GM12873 (cell line): Measurements from ENCODE around the gene ZBED6.

Source experiments
- CTCF ChIP-seq: IDR thresholded peaks from 2 replicates; pipeline ENCODE4 v1.5.1; 2012; ENCODE audit warnings: low read depth, mild to moderate bottlenecking, moderate library complexity, low read length, control low read depth; ENCODE audit not compliant: insufficient read depth; ENCODE audit errors: missing control alignments

ZBED6 gene

GRCh38 chr1:203772836-203773235 is 22.6 kb upstream of the ZBED6 start:
- no peak for TF ChIP-seq CTCF

- no peak for TF ChIP-seq CTCF
Measured at GRCh38 chr1:203776636-203777035, 18.8 kb upstream of the ZBED6 start.

- no peak for TF ChIP-seq CTCF
Measured at GRCh38 chr1:203777596-203777995, 17.8 kb upstream of the ZBED6 start.

- no peak for TF ChIP-seq CTCF
Measured at GRCh38 chr1:203778146-203778545, 17.3 kb upstream of the ZBED6 start.

GRCh38 chr1:203778789-203779188 is 16.6 kb upstream of the ZBED6 start:
- TF ChIP-seq CTCF: no peak

GRCh38 chr1:203781962-203782361 is 13.5 kb upstream of the ZBED6 start:
- TF ChIP-seq CTCF: no peak

GRCh38 chr1:203789966-203790365 is 5.5 kb upstream of the ZBED6 start:
- TF ChIP-seq CTCF: no peak
